ENCODE measurements around the gene GMPPA. TPM values are rescaled to one million over a fixed set of nuclear protein-coding genes. Genes with fewer than 3 reads are reported as not detected.

GMPPA gene
- polyA plus RNA-seq, 6 donors from 2014 or later: 18.2 to 38.8 (median 22.9) TPM

DNA sequence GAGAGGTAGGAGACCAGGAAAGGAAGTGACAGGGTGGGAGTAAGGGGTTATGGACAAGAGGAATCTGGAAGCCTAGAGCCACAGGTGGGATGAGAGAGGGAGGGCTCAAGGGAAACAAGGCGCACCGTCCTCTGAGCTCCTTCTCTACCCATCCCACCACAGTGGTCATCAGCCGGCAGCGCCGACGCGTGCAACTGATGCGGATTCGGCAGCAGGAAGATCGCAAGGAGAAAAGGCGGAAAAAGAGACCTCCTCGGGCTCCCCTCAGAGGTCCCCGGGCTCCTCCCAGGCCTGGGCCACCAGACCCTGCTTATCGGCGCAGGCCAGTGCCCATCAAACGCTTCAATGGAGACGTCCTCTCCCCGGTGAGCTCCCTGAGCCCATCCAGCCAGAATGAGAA, 50.3 kb downstream of the GMPPA start:
- peaks cover 21 to 23% (median 23%) of the 10 kb centered on the region in 3 donors for H3K4me1 Mint-ChIP-seq
- H3K27ac Mint-ChIP-seq: peak overlapping the region in 1 of 6 donors; percentile 7
- H3K27me3 Mint-ChIP-seq: peaks cover 43 to 89% (median 88%) of the 10 kb centered on the region in 3 donors
- ATAC-seq (ENCODE audit: low read depth in 2 of 2): no peak
- peaks cover 0 to 7% of the 10 kb centered on the region in 2 donors for H3K36me3 Mint-ChIP-seq
- H3K4me3 Mint-ChIP-seq: peak overlapping the region in 1 of 8 donors; percentile 43
- peaks cover 0 to 10% (median 0%) of the 10 kb centered on the region in 7 donors for H3K9me3 Mint-ChIP-seq
- no peak for DNase-seq

DNA sequence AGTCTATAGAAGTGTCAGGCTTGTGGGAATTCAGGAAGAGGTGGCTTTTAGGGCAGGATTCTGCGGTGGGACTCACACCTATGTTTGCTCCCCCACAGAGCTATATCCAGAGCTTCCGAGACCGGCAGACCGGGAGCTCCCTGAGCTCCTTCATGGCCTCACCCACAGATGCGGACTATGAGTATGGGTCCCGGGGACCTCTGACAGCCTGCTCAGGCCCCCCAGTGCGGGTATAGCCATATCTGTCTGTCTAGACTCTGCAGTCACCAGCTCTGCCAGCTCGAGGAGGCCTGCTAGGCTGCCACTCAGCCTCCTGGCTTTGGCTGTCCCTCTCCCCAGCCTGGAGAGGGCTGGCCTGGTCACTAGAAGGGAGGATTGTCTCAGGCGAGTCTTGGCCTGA, 50.9 kb downstream of the GMPPA start:
- no peak overlapping the region for H3K4me3 Mint-ChIP-seq
- peaks cover 15 to 20% (median 17%) of the 10 kb centered on the region in 3 donors for H3K4me1 Mint-ChIP-seq
- H3K9me3 Mint-ChIP-seq: peaks cover 0 to 10% (median 0%) of the 10 kb centered on the region in 7 donors
- H3K36me3 Mint-ChIP-seq: peaks cover 0 to 7% of the 10 kb centered on the region in 2 donors
- DNase-seq (no peak), ATAC-seq (ENCODE audit: low read depth in 2 of 2) (no peak)
- H3K27ac Mint-ChIP-seq: no peak overlapping the region
- H3K27me3 Mint-ChIP-seq: peaks cover 47 to 91% (median 89%) of the 10 kb centered on the region in 3 donors

DNA sequence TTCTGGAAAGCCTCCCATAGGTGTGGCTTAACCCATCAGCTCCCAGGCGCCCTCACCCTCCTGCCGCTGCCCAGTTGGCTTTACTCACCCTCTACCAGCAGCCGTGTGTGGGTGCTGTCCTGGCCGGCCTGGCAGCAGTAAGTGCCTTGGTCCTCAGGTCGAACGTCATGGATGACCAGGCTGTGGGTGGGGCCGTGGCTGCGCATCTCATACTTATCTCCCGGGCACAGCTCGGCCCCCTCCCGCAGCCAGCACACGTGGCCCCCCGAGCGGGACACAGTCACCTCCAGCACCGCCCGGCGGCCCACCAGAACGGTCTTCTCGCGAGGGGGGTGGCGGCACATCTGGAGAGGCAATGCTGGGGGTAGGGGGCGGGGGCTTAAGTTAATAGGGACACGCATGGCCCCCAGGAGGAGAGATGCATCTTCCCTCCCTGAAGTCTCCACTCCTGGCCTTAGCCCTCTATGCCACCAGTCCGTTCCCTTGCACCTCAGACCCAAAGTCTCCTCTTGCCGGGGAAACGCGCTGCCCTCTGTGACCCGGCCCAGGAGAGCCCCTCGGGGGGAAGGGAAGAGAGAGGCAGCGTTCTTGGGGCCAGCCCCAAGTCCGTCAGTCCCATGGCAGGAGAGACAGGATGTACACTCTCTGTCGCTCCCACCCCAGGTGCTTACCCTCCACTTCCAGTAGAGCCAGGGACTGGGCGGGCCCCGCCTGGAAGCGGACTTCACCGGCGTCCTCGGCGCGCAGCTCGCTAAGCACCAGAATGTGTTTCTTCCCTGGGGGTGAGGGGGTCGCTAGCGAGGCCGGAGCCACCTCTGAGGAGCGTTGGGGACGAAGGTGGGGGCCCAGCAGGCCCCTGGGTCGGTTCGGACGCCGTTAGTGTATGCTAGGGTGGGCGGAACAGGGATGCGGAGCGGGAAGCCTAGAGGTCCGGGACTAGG, 53.0 kb downstream of the GMPPA start:
- H3K36me3 Mint-ChIP-seq: peaks cover 0 to 7% of the 10 kb centered on the region in 2 donors
- peaks cover 11 to 13% (median 12%) of the 10 kb centered on the region in 3 donors for H3K4me1 Mint-ChIP-seq
- H3K27me3 Mint-ChIP-seq: peaks cover 34 to 89% (median 86%) of the 10 kb centered on the region in 3 donors
- ATAC-seq (ENCODE audit: low read depth in 2 of 2) (peak; percentile 4 to 11), DNase-seq (no peak)
- H3K4me3 Mint-ChIP-seq: peak overlapping the region; percentile 69 to 87 (median 80)
- H3K9me3 Mint-ChIP-seq: peaks cover 0 to 5% (median 0%) of the 10 kb centered on the region in 7 donors
- H3K27ac Mint-ChIP-seq: peak overlapping the region in 3 of 6 donors; percentile 56 to 90 (median 65)

DNA sequence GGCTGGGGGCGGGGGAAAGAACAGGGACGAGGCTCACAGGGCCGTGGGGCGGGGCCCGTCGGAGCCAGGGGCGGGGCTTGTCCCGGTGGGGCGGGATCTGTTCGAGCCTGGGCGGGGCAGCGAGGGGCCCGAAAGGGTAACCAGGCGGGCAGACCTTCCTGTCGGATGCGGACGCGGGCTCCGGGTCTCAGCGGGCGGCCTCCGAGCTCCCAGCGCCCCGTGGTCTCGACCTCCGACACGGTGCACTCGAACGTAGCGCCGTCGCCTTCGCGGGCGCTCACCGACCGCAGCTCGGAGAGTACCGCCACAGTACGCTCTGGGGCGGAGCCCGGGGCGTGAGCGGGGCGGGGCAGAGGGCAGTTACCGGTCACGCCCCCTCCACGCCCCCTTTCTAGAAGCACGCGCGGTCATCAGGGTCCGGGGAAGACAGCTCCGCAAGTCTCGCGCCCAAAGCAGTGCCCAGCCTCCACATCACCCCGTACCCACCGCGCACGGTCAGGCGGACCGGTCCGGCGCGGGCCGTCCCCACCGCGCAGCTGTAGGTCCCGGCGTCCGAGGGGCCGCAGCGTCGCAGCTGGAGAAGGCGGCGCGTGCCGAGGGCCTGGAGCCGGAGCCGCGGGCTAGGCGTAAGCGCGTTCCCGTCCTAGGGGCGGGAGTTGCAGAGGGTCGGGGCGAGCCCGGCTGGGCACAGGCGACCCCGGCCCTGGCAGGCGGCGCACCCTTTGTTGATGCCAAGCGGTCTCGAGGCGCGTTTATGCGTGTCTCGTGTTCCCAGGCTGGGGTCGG, 53.9 kb downstream of the GMPPA start:
- ATAC-seq (ENCODE audit: low read depth in 2 of 2) (peak; percentile 94 to 98), DNase-seq (peak; percentile 68)
- peak overlapping the region in 1 of 6 donors; percentile 56 for H3K27ac Mint-ChIP-seq
- peaks cover 0 to 5% (median 0%) of the 10 kb centered on the region in 7 donors for H3K9me3 Mint-ChIP-seq
- peak overlapping the region; percentile 69 to 87 (median 79) for H3K4me3 Mint-ChIP-seq
- H3K4me1 Mint-ChIP-seq: peaks cover 11 to 13% (median 12%) of the 10 kb centered on the region in 3 donors
- H3K27me3 Mint-ChIP-seq: peaks cover 28 to 87% (median 82%) of the 10 kb centered on the region in 3 donors
- H3K36me3 Mint-ChIP-seq: no peaks in the 10 kb centered on the region

DNA sequence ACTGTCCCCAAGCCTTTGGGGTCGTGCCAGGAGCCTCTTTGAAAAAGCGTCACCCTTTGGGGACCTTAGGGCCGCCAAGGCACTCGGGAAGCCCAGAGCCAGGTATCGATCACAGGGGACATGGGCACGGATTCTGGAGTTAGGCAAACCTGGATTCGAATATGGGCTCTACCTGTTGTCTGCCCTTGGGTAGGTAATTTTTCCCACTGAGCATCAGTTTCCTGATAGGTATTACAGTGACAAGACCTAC, 54.4 kb downstream of the GMPPA start:
- Mint-ChIP-seq H3K9me3 (peaks cover 0 to 5% (median 0%) of the 10 kb centered on the region in 7 donors), H3K4me1 (peaks cover 11 to 13% (median 12%) of the 10 kb centered on the region in 3 donors), H3K36me3 (no peaks in the 10 kb centered on the region), H3K27me3 (peaks cover 27 to 86% (median 77%) of the 10 kb centered on the region in 3 donors), H3K4me3 (peak overlapping the region in 7 of 8 donors; percentile 31 to 77 (median 63)), H3K27ac (peak overlapping the region in 1 of 6 donors; percentile 22)
- no peak for DNase-seq
- no peak for ATAC-seq (ENCODE audit: low read depth in 2 of 2)

DNA sequence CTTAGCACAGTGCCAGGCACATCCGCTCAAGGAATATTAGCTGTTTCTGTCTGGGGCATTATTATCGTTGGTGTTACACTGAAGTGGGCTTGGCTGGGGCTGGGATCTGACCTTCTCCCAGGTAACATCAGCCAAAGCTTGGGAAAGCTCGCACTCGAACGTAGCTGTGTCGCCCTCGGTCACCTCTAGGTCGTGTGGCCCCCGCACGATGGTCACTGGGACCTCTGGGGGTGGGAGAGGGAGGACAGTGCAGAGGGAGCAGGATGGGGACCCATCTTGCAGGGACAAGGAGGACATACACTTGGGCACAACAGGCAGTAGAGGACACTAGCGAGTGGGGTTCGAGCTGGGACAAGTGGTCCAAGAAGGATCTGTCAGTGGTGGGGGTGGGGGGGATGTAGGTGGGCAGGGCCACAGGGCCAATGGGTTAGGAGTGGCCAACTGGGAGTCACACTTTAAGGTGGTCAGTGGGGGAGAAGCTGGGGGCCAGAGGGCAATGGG, 54.8 kb downstream of the GMPPA start:
- DNase-seq (no peak), ATAC-seq (ENCODE audit: low read depth in 2 of 2) (no peak)
- H3K27ac Mint-ChIP-seq: no peak overlapping the region
- H3K36me3 Mint-ChIP-seq: no peaks in the 10 kb centered on the region
- H3K4me3 Mint-ChIP-seq: peak overlapping the region; percentile 16 to 77 (median 58)
- H3K9me3 Mint-ChIP-seq: peaks cover 0 to 5% (median 0%) of the 10 kb centered on the region in 7 donors
- H3K4me1 Mint-ChIP-seq: peaks cover 9 to 13% (median 11%) of the 10 kb centered on the region in 3 donors
- peaks cover 22 to 86% (median 74%) of the 10 kb centered on the region in 3 donors for H3K27me3 Mint-ChIP-seq

DNA sequence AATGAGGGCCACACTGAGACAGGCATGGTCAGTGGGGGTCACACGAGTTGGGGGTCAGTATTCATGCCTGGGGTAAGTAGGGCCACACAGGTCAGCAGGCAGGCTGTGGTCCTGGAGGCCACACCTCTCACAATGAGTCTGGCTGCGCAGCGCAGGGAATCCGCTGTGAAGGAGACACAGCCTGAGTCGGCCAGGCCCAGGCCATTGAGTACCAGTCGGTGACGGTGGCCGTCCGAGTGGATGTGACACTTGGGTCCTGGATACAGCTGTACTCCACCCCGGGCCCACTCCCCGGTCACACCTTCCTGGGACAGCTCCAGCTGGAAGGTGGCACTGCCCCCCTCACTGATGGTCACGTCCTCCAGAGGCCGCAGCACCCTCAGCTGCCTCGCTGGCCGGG, 55.7 kb downstream of the GMPPA start:
- peak overlapping the region in 1 of 8 donors; percentile 57 for H3K4me3 Mint-ChIP-seq
- ATAC-seq (ENCODE audit: low read depth in 2 of 2) (no peak), DNase-seq (no peak)
- peaks cover 9 to 13% (median 11%) of the 10 kb centered on the region in 3 donors for H3K4me1 Mint-ChIP-seq
- peak overlapping the region in 1 of 6 donors; percentile 44 for H3K27ac Mint-ChIP-seq
- H3K9me3 Mint-ChIP-seq: peaks cover 0 to 5% (median 0%) of the 10 kb centered on the region in 7 donors
- H3K27me3 Mint-ChIP-seq: peaks cover 21 to 86% (median 74%) of the 10 kb centered on the region in 3 donors
- H3K36me3 Mint-ChIP-seq: no peaks in the 10 kb centered on the region

DNA sequence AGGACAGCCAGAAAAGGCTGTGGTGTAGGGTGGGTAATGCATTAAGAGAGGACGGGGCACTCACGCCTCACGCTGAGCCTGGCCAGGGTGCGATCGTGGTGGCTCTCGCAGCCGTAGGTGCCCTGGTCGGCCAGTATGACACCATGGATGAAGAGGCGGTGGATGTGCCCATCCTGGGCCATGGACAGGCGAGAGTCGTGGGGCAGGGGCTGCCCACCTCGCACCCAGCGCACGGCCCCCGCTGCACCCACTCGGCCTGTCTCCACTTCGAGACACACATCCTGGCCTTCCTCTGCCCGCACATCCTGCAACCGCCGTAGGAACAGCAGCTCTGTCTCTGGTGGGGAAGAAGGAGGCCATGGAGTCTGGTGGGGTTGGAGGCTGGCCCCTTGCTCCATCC, 57.3 kb downstream of the GMPPA start:
- Mint-ChIP-seq H3K4me3 (no peak overlapping the region), H3K4me1 (peaks cover 9 to 10% (median 9%) of the 10 kb centered on the region in 3 donors), H3K36me3 (no peaks in the 10 kb centered on the region), H3K9me3 (peaks cover 0 to 5% (median 0%) of the 10 kb centered on the region in 7 donors), H3K27ac (no peak overlapping the region), H3K27me3 (peaks cover 24 to 78% (median 68%) of the 10 kb centered on the region in 3 donors)
- DNase-seq: no peak
- ATAC-seq (ENCODE audit: low read depth in 2 of 2): no peak

DNA sequence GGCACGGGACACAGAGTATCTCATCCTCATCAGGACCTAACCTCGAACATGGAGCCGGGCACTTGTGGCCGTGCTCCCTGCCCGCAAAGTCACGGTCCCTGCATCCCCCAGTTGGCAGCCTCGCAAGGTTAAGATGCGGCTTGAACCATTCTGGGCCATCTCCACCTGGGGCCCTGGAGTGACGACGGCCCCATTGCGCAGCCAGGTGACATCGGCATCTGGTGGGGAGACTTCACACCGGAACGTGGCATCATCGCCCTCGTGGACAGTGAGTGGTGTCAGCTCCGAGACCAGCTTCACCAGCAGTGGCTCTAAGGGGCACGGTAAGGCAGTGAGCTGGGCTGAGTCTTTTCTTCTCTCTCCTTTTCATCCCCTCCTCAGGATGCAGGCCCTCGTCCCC, 57.7 kb downstream of the GMPPA start:
- Mint-ChIP-seq H3K4me3 (no peak overlapping the region), H3K4me1 (peaks cover 8 to 9% (median 9%) of the 10 kb centered on the region in 3 donors), H3K9me3 (peaks cover 0 to 5% (median 0%) of the 10 kb centered on the region in 7 donors), H3K27ac (no peak overlapping the region), H3K27me3 (peaks cover 21 to 74% (median 68%) of the 10 kb centered on the region in 3 donors), H3K36me3 (no peaks in the 10 kb centered on the region)
- ATAC-seq (ENCODE audit: low read depth in 2 of 2) (no peak), DNase-seq (no peak)

Other genes starting within 250 kb of the GMPPA start
- gene TUBA4B, start 245.6 kb upstream of the GMPPA start, polyA plus RNA-seq (ENCODE audit: low read depth in 6 of 6): not detected
- 100 to 1,000 TPM; 129 to 165 (median 149) TPM for gene TUBA4A, start 245.0 kb upstream of the GMPPA start, polyA plus RNA-seq (ENCODE audit: low read depth in 6 of 6)
- 10 to 100 TPM in 1 of 6 donors, 1 to 10 TPM in 5; 1.1 to 12.9 (median 8.8) TPM for gene DNAJB2, start 219.5 kb upstream of the GMPPA start, polyA plus RNA-seq (ENCODE audit: low read depth in 6 of 6)
- under 1 TPM in 4 of 6 donors, not detected in 2; 0.29 to 0.80 (median 0.59) TPM for gene PTPRN, start 189.5 kb upstream of the GMPPA start, polyA plus RNA-seq (ENCODE audit: low read depth in 6 of 6)
- not detected for gene RESP18, start 166.1 kb upstream of the GMPPA start, polyA plus RNA-seq (ENCODE audit: low read depth in 6 of 6)
- gene DNPEP, start 111.0 kb upstream of the GMPPA start, polyA plus RNA-seq (ENCODE audit: low read depth in 6 of 6): 10 to 100 TPM; 49.4 to 78.6 (median 56.3) TPM
- not detected for gene DES, start 80.5 kb upstream of the GMPPA start, polyA plus RNA-seq (ENCODE audit: low read depth in 6 of 6)
- gene SPEG, start 64.0 kb upstream of the GMPPA start, polyA plus RNA-seq (ENCODE audit: low read depth in 6 of 6): under 1 TPM in 1 of 6 donors, not detected in 5; 0.18 TPM
- gene ASIC4, start 15.6 kb downstream of the GMPPA start, polyA plus RNA-seq (ENCODE audit: low read depth in 6 of 6): not detected
- 1 to 10 TPM in 1 of 6 donors, under 1 TPM in 5; 0.17 to 5.0 (median 0.41) TPM for gene CHPF, start 44.9 kb downstream of the GMPPA start, polyA plus RNA-seq (ENCODE audit: low read depth in 6 of 6)
- gene TMEM198, start 45.1 kb downstream of the GMPPA start, polyA plus RNA-seq (ENCODE audit: low read depth in 6 of 6): 1 to 10 TPM in 1 of 6 donors, not detected in 5; 1.2 TPM
- gene OBSL1, start 72.6 kb downstream of the GMPPA start, polyA plus RNA-seq (ENCODE audit: low read depth in 6 of 6): not detected
- not detected for gene INHA, start 73.4 kb downstream of the GMPPA start, polyA plus RNA-seq (ENCODE audit: low read depth in 6 of 6)
- 10 to 100 TPM; 11.5 to 16.0 (median 13.5) TPM for gene STK11IP, start 99.0 kb downstream of the GMPPA start, polyA plus RNA-seq (ENCODE audit: low read depth in 6 of 6)
- gene SLC4A3, start 128.7 kb downstream of the GMPPA start, polyA plus RNA-seq (ENCODE audit: low read depth in 6 of 6): not detected

All from naive B cell (primary cell).